Astrocyte (in vitro differentiated cells and primary cell): ENCODE results near the gene FOXM1. TPM values are rescaled to one million over a fixed set of nuclear protein-coding genes. Genes with fewer than 3 reads are reported as not detected.

Experiments used
- DNase-seq: peaks from one replicate; pipeline ENCODE4 v3.0.0-alpha.2; 2010; ENCODE audit warnings: low read depth
- FAIRE-seq: peaks from 2 replicates; lab custom pipeline; 2011; peaks lifted over from hg19 to GRCh38; lab: Jason Lieb, UNC
- H2AFZ ChIP-seq: 2 replicates; pipeline ENCODE4 v1.6.0; 2012; ENCODE audit warnings: low read depth, low read length, inconsistent platforms
- H3K27ac ChIP-seq: 2 replicates; pipeline ENCODE4 v1.5.1; 2011; ENCODE audit warnings: low read depth, low read length, inconsistent platforms
- H3K27me3 ChIP-seq: 2 replicates; pipeline ENCODE4 v1.6.0; 2011; ENCODE audit warnings: low read length, inconsistent platforms; ENCODE audit not compliant: insufficient read depth
- H3K36me3 ChIP-seq: 2 replicates; pipeline ENCODE4 v1.5.1; 2011; ENCODE audit warnings: low read length, inconsistent platforms; ENCODE audit not compliant: insufficient read depth
- H3K4me1 ChIP-seq: 2 replicates; pipeline ENCODE4 v1.5.1; 2011; ENCODE audit warnings: low read length, inconsistent platforms; ENCODE audit not compliant: insufficient read depth
- H3K4me2 ChIP-seq: 2 replicates; pipeline ENCODE4 v1.6.0; 2012; ENCODE audit warnings: low read length, inconsistent platforms
- H3K4me3 ChIP-seq: 2 replicates; pipeline ENCODE4 v1.5.1; 2011; ENCODE audit warnings: low read depth, mild to moderate bottlenecking, low read length, inconsistent platforms; ENCODE audit not compliant: insufficient read depth
- H3K79me2 ChIP-seq: 2 replicates; pipeline ENCODE4 v1.6.0; 2012; ENCODE audit warnings: mild to moderate bottlenecking, low read length, inconsistent platforms; ENCODE audit not compliant: insufficient read depth
- H3K9ac ChIP-seq: 2 replicates; pipeline ENCODE4 v1.6.0; 2012; ENCODE audit warnings: mild to moderate bottlenecking, low read length, inconsistent platforms
- H3K9me3 ChIP-seq: 2 replicates; pipeline ENCODE4 v1.5.1; 2012; ENCODE audit warnings: low read depth, mild to moderate bottlenecking, low read length, inconsistent platforms; ENCODE audit not compliant: insufficient read depth
- H4K20me1 ChIP-seq: 2 replicates; pipeline ENCODE4 v1.6.0; 2012; ENCODE audit warnings: low read length, inconsistent platforms; ENCODE audit not compliant: insufficient read depth
- H3K27ac Mint-ChIP-seq: one replicate; pipeline ENCODE4 v1.8.0; 2021; ENCODE audit warnings: mild to moderate bottlenecking, mixed read lengths; ENCODE audit not compliant: unreplicated experiment
- H3K27me3 Mint-ChIP-seq: one replicate; pipeline ENCODE4 v1.8.0; 2021; ENCODE audit warnings: low read depth, mixed read lengths; ENCODE audit not compliant: unreplicated experiment
- H3K36me3 Mint-ChIP-seq: one replicate; pipeline ENCODE4 v1.8.0; 2021; ENCODE audit warnings: low read depth, mixed read lengths; ENCODE audit not compliant: unreplicated experiment
- H3K4me1 Mint-ChIP-seq: one replicate; pipeline ENCODE4 v1.8.0; 2021; ENCODE audit warnings: low read depth, mixed read lengths; ENCODE audit not compliant: unreplicated experiment
- H3K4me3 Mint-ChIP-seq: one replicate; pipeline ENCODE4 v1.8.0; 2021; ENCODE audit warnings: mild to moderate bottlenecking, moderate library complexity, mixed read lengths; ENCODE audit not compliant: unreplicated experiment
- H3K9me3 Mint-ChIP-seq: one replicate; pipeline ENCODE4 v1.8.0; 2021; ENCODE audit warnings: mild to moderate bottlenecking, mixed read lengths; ENCODE audit not compliant: unreplicated experiment
- EZH2 ChIP-seq: IDR thresholded peaks from 2 replicates; pipeline ENCODE4 v1.6.1; 2012; ENCODE audit warnings: mild to moderate bottlenecking, low read length, inconsistent platforms; ENCODE audit not compliant: insufficient read depth
- total RNA-seq: library from RNA; stranded (reverse); gene quantifications from 2 replicates; pipeline ENCODE4 v1.2.1, GENCODE V29; 2021
- TF ChIP-seq, protein P1 (sequence below): IDR thresholded peaks from 2 replicates; pipeline ENCODE4 v1.5.1; 2011; ENCODE audit warnings: low read depth, mild to moderate bottlenecking, inconsistent platforms, low read length, moderate library complexity; ENCODE audit not compliant: insufficient read depth

Gene FOXM1
- total RNA-seq, 1 donor from 2014 or later: 7.1 TPM

DNA sequence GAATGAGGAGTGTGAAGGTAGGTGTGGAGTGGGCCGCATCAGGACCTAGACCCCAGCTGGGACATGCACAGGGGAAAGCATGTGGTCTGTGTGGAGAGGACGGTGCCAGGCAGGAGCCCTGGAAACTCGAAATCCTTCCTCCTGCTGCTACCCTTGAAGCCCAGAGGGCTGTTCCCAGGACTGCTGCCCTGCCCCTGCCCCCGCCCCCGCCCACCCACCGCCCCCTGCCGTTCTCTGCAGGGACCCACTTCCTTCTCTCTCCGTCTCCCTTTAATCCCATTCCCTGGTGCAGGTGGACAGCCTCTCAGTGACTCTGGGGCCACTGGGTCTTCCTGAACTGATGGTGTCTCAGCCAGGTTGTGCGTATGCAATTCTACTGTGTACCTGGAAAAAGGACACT lies 56.5 kb downstream of the FOXM1 start:
- no peak overlapping the region for H3K4me3 ChIP-seq
- DNase-seq: no peak
- no peaks in the 10 kb centered on the region for H3K27me3 ChIP-seq
- peaks cover 5% of the 10 kb centered on the region for H3K79me2 ChIP-seq
- no peak overlapping the region for H3K4me2 ChIP-seq
- FAIRE-seq: no peak
- H3K27ac Mint-ChIP-seq: no peak overlapping the region
- no peaks in the 10 kb centered on the region for H3K4me1 ChIP-seq
- H3K9me3 Mint-ChIP-seq: no peaks in the 10 kb centered on the region
- H3K9me3 ChIP-seq: no peaks in the 10 kb centered on the region
- peaks cover 22% of the 10 kb centered on the region for H3K36me3 Mint-ChIP-seq
- TF ChIP-seq, protein P1, sequence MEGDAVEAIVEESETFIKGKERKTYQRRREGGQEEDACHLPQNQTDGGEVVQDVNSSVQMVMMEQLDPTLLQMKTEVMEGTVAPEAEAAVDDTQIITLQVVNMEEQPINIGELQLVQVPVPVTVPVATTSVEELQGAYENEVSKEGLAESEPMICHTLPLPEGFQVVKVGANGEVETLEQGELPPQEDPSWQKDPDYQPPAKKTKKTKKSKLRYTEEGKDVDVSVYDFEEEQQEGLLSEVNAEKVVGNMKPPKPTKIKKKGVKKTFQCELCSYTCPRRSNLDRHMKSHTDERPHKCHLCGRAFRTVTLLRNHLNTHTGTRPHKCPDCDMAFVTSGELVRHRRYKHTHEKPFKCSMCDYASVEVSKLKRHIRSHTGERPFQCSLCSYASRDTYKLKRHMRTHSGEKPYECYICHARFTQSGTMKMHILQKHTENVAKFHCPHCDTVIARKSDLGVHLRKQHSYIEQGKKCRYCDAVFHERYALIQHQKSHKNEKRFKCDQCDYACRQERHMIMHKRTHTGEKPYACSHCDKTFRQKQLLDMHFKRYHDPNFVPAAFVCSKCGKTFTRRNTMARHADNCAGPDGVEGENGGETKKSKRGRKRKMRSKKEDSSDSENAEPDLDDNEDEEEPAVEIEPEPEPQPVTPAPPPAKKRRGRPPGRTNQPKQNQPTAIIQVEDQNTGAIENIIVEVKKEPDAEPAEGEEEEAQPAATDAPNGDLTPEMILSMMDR: no peak
- no peak for TF ChIP-seq EZH2
- H3K27me3 Mint-ChIP-seq: no peaks in the 10 kb centered on the region
- no peak overlapping the region for H2AFZ ChIP-seq
- no peak overlapping the region for H3K27ac ChIP-seq
- H3K4me1 Mint-ChIP-seq: no peaks in the 10 kb centered on the region
- peaks cover 24% of the 10 kb centered on the region for H3K36me3 ChIP-seq
- H3K9ac ChIP-seq: no peak overlapping the region
- H3K4me3 Mint-ChIP-seq: no peak overlapping the region
- peaks cover 3% of the 10 kb centered on the region for H4K20me1 ChIP-seq

DNA sequence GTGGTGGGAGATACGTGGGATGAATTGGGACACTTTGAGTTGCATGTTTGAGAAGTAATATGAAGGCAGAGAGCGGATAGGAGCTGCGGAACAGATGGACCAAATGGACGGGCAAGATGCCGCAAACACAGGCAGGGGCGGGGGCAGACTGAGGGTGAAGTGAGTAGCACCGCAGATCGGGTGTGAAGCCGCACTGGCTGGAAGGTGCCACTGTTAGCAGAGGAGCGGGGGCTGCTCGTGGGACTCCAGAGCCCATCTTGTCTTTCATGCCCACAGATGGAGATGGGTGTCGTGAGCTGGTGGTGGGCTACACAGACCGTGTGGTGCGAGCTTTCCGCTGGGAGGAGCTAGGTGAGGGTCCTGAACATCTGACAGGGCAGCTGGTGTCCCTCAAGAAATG lies 57.2 kb downstream of the FOXM1 start:
- no peak overlapping the region for H3K27ac ChIP-seq
- no peaks in the 10 kb centered on the region for H3K9me3 Mint-ChIP-seq
- H3K4me1 Mint-ChIP-seq: no peaks in the 10 kb centered on the region
- H3K27me3 Mint-ChIP-seq: no peaks in the 10 kb centered on the region
- no peaks in the 10 kb centered on the region for H3K27me3 ChIP-seq
- H3K4me3 ChIP-seq: no peak overlapping the region
- FAIRE-seq: no peak
- no peak overlapping the region for H2AFZ ChIP-seq
- no peak for DNase-seq
- peaks cover 10% of the 10 kb centered on the region for H3K79me2 ChIP-seq
- no peak overlapping the region for H3K9ac ChIP-seq
- H3K4me2 ChIP-seq: no peak overlapping the region
- TF ChIP-seq, protein P1: no peak
- TF ChIP-seq EZH2: no peak
- H3K9me3 ChIP-seq: no peaks in the 10 kb centered on the region
- H4K20me1 ChIP-seq: peaks cover 3% of the 10 kb centered on the region
- H3K4me3 Mint-ChIP-seq: peak overlapping the region; percentile 6
- H3K36me3 ChIP-seq: peaks cover 24% of the 10 kb centered on the region
- H3K36me3 Mint-ChIP-seq: peaks cover 22% of the 10 kb centered on the region
- H3K27ac Mint-ChIP-seq: no peak overlapping the region
- no peaks in the 10 kb centered on the region for H3K4me1 ChIP-seq
